ENCODE measurements around the gene CAMTA1. TPM values are rescaled to one million over a fixed set of nuclear protein-coding genes. Genes with fewer than 3 reads are reported as not detected.

CAMTA1 gene
- total RNA-seq, 1 experiment from 2014 or later = 85.2 TPM

DNA sequence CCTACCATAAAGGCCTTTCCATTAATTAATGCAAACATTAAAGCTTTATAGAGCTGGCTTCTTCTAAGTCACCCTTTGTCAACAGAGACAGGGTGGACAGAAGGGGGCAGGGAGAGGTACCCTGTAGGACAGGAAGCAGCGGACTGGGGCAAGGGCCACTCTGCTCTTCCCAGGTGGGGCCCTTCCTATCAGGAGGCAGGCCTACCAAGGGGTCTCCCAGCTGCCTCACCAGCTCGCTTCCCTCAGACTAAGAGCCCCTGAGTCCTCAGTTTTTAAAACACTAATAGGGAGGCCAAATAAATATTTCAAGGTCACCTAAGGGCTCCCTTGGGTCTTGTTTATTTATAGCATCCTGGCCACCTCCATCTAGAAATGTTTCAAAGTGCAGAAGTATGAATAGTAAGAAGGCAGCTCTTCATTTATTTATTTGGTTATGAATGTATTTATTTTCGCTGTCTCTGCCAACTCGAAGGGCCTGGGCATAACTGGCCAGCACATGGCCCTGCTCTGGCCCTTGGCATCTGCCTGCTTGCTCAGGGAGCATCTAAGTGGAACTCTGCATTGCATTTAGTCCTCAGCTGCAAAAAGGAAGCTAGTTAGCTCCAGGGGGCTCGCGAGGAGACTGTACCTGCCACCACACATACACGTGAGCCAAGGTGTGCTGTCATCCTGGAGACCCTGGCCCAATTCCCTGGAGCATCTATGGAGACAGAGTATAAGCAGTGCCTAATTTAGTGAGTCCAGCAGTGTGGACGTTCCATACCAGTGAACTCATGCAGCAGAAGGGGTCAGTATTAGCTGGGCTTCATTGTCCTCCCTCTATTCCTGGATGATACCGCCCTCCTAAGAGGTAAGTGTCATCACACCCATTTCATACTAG lies 590.8 kb downstream of the CAMTA1 start:
- ChIA-PET POLR2A (ENCODE audit: low non-redundant PET) (no interaction called here), CTCF (no interaction called here)
- Histone ChIP-seq H3K27ac (ENCODE audit: low read depth, low read length, poor library complexity, severe bottlenecking) (no peak overlapping the region), H3K4me3 (ENCODE audit: low read depth, low read length, poor library complexity, severe bottlenecking) (no peak overlapping the region), H3K27me3 (replicated peaks; ENCODE audit: insufficient read depth, low read depth, low read length, poor library complexity) (no peaks in the 10 kb centered on the region), H3K9me3 (ENCODE audit: low read depth, low read length, poor library complexity, severe bottlenecking) (no peaks in the 10 kb centered on the region), H3K36me3 (ENCODE audit: insufficient read depth, low read length, poor library complexity, severe bottlenecking) (no peaks in the 10 kb centered on the region), H3K4me1 (ENCODE audit: insufficient read depth, low read length, poor library complexity, severe bottlenecking) (peaks cover 13% of the 10 kb centered on the region)
- intact Hi-C loops (cut with micrococcal nuclease; ENCODE audit: unreplicated experiment) = no loop called here
- TF ChIP-seq EZH2 (IDR thresholded peaks at IDR 0.05; ENCODE audit: borderline replicate concordance, low read depth, low read length, poor library complexity, severe bottlenecking) = no peak
- TF ChIP-seq, protein P1, sequence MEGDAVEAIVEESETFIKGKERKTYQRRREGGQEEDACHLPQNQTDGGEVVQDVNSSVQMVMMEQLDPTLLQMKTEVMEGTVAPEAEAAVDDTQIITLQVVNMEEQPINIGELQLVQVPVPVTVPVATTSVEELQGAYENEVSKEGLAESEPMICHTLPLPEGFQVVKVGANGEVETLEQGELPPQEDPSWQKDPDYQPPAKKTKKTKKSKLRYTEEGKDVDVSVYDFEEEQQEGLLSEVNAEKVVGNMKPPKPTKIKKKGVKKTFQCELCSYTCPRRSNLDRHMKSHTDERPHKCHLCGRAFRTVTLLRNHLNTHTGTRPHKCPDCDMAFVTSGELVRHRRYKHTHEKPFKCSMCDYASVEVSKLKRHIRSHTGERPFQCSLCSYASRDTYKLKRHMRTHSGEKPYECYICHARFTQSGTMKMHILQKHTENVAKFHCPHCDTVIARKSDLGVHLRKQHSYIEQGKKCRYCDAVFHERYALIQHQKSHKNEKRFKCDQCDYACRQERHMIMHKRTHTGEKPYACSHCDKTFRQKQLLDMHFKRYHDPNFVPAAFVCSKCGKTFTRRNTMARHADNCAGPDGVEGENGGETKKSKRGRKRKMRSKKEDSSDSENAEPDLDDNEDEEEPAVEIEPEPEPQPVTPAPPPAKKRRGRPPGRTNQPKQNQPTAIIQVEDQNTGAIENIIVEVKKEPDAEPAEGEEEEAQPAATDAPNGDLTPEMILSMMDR (conservative IDR thresholded peaks at IDR 0.05; ENCODE audit: low read depth, low read length) = no peak
- BruUV-seq (replicated peaks) = no TSS peak
- DNase-seq (ENCODE audit: low spot score) = no peak

DNA sequence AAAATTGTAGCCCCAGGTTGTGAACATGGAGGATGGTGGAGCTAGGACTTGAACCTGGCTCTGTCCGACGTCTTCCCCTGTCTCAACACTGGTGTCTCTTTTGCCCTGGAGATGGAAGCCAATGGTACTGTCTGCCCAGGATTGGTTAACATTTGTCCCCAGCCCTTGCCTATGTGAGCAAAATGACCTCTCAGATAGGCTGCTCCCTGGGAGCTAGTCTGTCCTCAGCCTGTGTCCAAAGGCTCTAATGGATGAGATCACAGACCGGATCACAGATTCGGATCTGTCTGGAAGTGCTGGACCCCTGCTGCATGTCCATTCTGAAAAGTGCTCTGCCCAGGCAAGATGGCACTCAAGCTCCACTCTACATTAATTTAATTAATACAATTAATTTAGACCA lies 591.4 kb downstream of the CAMTA1 start:
- no peak for TF ChIP-seq EZH2 (IDR thresholded peaks at IDR 0.05; ENCODE audit: borderline replicate concordance, low read depth, low read length, poor library complexity, severe bottlenecking)
- TF ChIP-seq, protein P1 (conservative IDR thresholded peaks at IDR 0.05; ENCODE audit: low read depth, low read length) = no peak
- DNase-seq (ENCODE audit: low spot score) = no peak
- peaks cover 13% of the 10 kb centered on the region for H3K4me1 ChIP-seq (ENCODE audit: insufficient read depth, low read length, poor library complexity, severe bottlenecking)
- BruUV-seq (replicated peaks) = no TSS peak
- no peak overlapping the region for H3K27ac ChIP-seq (ENCODE audit: low read depth, low read length, poor library complexity, severe bottlenecking)
- intact Hi-C loops (cut with micrococcal nuclease; ENCODE audit: unreplicated experiment) = no loop called here
- ChIA-PET CTCF (no interaction called here), POLR2A (ENCODE audit: low non-redundant PET) (no interaction called here)
- H3K4me3 ChIP-seq (ENCODE audit: low read depth, low read length, poor library complexity, severe bottlenecking) = no peak overlapping the region
- no peaks in the 10 kb centered on the region for H3K27me3 ChIP-seq (replicated peaks; ENCODE audit: insufficient read depth, low read depth, low read length, poor library complexity)
- no peaks in the 10 kb centered on the region for H3K36me3 ChIP-seq (ENCODE audit: insufficient read depth, low read length, poor library complexity, severe bottlenecking)
- no peaks in the 10 kb centered on the region for H3K9me3 ChIP-seq (ENCODE audit: low read depth, low read length, poor library complexity, severe bottlenecking)

DNA sequence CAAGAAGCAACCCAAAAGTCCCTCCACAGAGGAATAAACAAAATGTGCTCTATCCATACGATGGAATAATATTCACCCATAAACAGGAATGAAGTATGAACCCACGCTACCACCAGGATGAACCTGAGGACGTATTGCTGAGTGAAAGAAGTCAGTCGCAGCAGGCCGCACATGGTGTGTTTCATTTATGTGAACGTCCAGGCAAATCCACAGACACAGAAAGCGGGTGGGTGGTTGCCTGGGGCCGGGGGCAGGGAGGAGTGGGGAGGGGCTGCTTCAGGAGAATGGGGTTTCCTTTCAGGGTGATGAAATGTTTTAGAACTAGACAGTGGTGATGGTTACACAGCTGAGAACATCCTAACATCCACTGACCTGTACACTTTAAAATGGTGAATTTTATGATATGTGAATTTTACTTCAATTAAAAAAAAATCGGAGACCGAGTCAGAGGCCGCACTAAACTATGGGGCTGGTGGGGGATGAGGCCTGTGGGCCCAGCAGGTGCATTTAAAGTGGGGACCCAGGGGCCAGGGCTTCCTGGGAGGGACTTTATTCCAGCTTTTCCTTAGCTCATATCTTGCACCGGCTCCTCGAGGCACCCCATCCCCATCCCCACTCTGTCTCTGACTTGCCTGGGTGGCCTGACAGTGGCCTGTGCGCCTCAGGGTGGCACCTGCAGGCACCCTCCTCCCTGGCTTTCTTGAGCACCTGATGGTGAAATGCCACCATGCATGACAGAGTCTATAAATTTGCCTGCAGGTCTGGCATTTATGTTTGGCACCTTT lies 593.3 kb downstream of the CAMTA1 start:
- no peaks in the 10 kb centered on the region for H3K27me3 ChIP-seq (replicated peaks; ENCODE audit: insufficient read depth, low read depth, low read length, poor library complexity)
- intact Hi-C loops (cut with micrococcal nuclease; ENCODE audit: unreplicated experiment) = no loop called here
- H3K4me1 ChIP-seq (ENCODE audit: insufficient read depth, low read length, poor library complexity, severe bottlenecking) = peaks cover 13% of the 10 kb centered on the region
- no peaks in the 10 kb centered on the region for H3K36me3 ChIP-seq (ENCODE audit: insufficient read depth, low read length, poor library complexity, severe bottlenecking)
- POLR2A ChIA-PET (ENCODE audit: low non-redundant PET) = no interaction called here
- no peak overlapping the region for H3K27ac ChIP-seq (ENCODE audit: low read depth, low read length, poor library complexity, severe bottlenecking)
- no peaks in the 10 kb centered on the region for H3K9me3 ChIP-seq (ENCODE audit: low read depth, low read length, poor library complexity, severe bottlenecking)
- CTCF ChIA-PET = no interaction called here
- TF ChIP-seq, protein P1 (conservative IDR thresholded peaks at IDR 0.05; ENCODE audit: low read depth, low read length) = no peak
- TF ChIP-seq EZH2 (IDR thresholded peaks at IDR 0.05; ENCODE audit: borderline replicate concordance, low read depth, low read length, poor library complexity, severe bottlenecking) = no peak
- no peak overlapping the region for H3K4me3 ChIP-seq (ENCODE audit: low read depth, low read length, poor library complexity, severe bottlenecking)
- BruUV-seq (replicated peaks) = no TSS peak
- DNase-seq (ENCODE audit: low spot score) = no peak

Data from A673 (cell line).